Loucy (cell line): ENCODE results near the gene MRPS10.

Source experiments
- H2AFZ ChIP-seq: fragments of 200-600 bp; sonication (generic); 2 replicates; pipeline ENCODE4 v1.6.0; 2016; ENCODE audit warnings: antibody characterized with exemption, mild to moderate bottlenecking, low read length, moderate library complexity
- H3F3A ChIP-seq: fragments of 200-600 bp; 2 replicates; pipeline ENCODE4 v1.6.0; 2016; ENCODE audit warnings: antibody characterized with exemption, low read depth, mild to moderate bottlenecking
- H3K27me3 ChIP-seq: fragments of 200-600 bp; sonication (generic); 2 replicates; pipeline ENCODE4 v1.6.1; 2014; ENCODE audit warnings: low read length, mild to moderate bottlenecking; ENCODE audit not compliant: insufficient read depth, poor library complexity, severe bottlenecking
- H3K36me3 ChIP-seq: fragments of 200-600 bp; sonication (generic); 2 replicates; pipeline ENCODE4 v1.6.1; 2016; ENCODE audit warnings: low read length; ENCODE audit not compliant: insufficient read depth
- H3K4me1 ChIP-seq: fragments of 200-600 bp; sonication (generic); 2 replicates; pipeline ENCODE4 v1.5.1; 2014; ENCODE audit warnings: low read length, mild to moderate bottlenecking; ENCODE audit not compliant: insufficient read depth, poor library complexity, severe bottlenecking
- H3K4me2 ChIP-seq: fragments of 200-600 bp; sonication (generic); 2 replicates; pipeline ENCODE4 v1.6.0; 2014; ENCODE audit warnings: antibody characterized with exemption, low read length, low read depth, mild to moderate bottlenecking; ENCODE audit not compliant: poor library complexity, severe bottlenecking
- H3K4me3 ChIP-seq: fragments of 200-600 bp; sonication (generic); 2 replicates; pipeline ENCODE4 v1.5.1; 2014; ENCODE audit warnings: low read length, mild to moderate bottlenecking, mixed read lengths; ENCODE audit not compliant: poor library complexity, severe bottlenecking
- H3K79me2 ChIP-seq: fragments of 200-600 bp; sonication (generic); 2 replicates; pipeline ENCODE4 v1.6.1; 2014; ENCODE audit warnings: low read length; ENCODE audit not compliant: insufficient read depth
- H3K9ac ChIP-seq: fragments of 200-600 bp; sonication (generic); 2 replicates; pipeline ENCODE4 v1.6.0; 2014; ENCODE audit warnings: mild to moderate bottlenecking, low read depth, low read length, moderate library complexity; ENCODE audit not compliant: poor library complexity, severe bottlenecking
- H3K9me2 ChIP-seq: fragments of 200-600 bp; sonication (generic); replicated peaks from 2 replicates; pipeline ENCODE4 v1.6.1; 2016; ENCODE audit warnings: low read depth, low read length, mixed read lengths
- H3K9me3 ChIP-seq: fragments of 200-600 bp; sonication (generic); 2 replicates; pipeline ENCODE4 v1.6.1; 2014; ENCODE audit warnings: mild to moderate bottlenecking, antibody characterized with exemption, low read length, low read depth; ENCODE audit not compliant: insufficient read depth
- H4K20me1 ChIP-seq: fragments of 200-600 bp; sonication (generic); 2 replicates; pipeline ENCODE4 v1.6.0; 2014; ENCODE audit warnings: antibody characterized with exemption, low read length, mild to moderate bottlenecking; ENCODE audit not compliant: insufficient read depth, poor library complexity, severe bottlenecking
- EZH2phosphoT487 ChIP-seq: fragments of 200-600 bp; IDR thresholded peaks from 2 replicates; pipeline ENCODE4 v1.6.1; 2018; ENCODE audit warnings: antibody characterized with exemption, mild to moderate bottlenecking, moderate library complexity, borderline replicate concordance
- TF ChIP-seq, protein P1 (sequence below): fragments of 200-600 bp; sonication (generic); conservative IDR thresholded peaks from 2 replicates; pipeline ENCODE4 v1.5.1; 2014; ENCODE audit warnings: mild to moderate bottlenecking, antibody characterized with exemption, low read length

The MRPS10 gene

DNA sequence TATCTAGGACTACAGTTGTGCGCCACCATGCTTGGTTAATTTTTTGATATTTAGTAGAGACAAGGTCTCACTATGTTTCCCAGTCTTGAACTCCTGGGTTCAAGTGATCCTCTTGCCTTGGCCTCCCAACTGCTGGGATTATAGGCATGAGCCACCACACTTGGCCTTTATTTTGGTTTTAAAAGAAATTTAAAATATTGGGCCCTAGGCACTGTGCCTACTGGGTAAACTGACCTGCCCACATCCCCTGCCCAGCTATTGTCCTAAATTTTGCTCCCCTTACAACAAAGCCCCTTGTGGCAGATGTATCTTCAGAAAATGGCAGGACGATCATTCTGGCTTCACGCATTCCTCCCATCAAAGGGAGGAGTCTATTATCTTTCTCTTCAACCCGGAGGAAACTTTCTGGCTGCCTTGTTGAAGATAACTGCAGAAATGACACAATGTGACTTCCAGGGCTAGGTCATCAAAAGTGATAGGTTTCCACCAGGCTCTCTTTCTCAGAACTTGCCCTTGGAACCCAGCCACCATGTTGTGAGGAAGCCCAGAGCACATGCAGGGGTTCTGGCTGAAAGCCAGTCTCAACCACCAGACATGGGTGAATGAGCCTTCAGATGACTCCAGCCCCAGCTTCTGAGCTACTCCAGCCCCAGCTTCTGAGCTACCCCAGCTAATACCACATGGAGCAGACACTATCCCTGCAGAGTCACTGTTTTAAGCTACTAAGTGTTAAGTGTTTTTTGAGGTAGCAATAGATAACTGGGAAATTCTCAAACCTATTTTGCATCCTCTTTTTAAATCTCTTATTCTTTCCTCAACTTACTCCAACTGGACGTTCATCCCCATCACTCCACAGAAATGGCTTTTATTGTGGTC, 18.3 kb downstream of the MRPS10 start:
- H3K4me2 ChIP-seq: no peak overlapping the region
- H3K36me3 ChIP-seq: no peaks in the 10 kb centered on the region
- no peaks in the 10 kb centered on the region for H3K79me2 ChIP-seq
- no peak overlapping the region for H2AFZ ChIP-seq
- H3K4me3 ChIP-seq: no peak overlapping the region
- TF ChIP-seq, protein P1, sequence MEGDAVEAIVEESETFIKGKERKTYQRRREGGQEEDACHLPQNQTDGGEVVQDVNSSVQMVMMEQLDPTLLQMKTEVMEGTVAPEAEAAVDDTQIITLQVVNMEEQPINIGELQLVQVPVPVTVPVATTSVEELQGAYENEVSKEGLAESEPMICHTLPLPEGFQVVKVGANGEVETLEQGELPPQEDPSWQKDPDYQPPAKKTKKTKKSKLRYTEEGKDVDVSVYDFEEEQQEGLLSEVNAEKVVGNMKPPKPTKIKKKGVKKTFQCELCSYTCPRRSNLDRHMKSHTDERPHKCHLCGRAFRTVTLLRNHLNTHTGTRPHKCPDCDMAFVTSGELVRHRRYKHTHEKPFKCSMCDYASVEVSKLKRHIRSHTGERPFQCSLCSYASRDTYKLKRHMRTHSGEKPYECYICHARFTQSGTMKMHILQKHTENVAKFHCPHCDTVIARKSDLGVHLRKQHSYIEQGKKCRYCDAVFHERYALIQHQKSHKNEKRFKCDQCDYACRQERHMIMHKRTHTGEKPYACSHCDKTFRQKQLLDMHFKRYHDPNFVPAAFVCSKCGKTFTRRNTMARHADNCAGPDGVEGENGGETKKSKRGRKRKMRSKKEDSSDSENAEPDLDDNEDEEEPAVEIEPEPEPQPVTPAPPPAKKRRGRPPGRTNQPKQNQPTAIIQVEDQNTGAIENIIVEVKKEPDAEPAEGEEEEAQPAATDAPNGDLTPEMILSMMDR: no peak
- TF ChIP-seq EZH2phosphoT487: no peak
- no peaks in the 10 kb centered on the region; the same call in 1 of the 2 replicates for H3F3A ChIP-seq
- no peaks in the 10 kb centered on the region for H3K9me3 ChIP-seq
- no peaks in the 10 kb centered on the region for H3K4me1 ChIP-seq
- no peak overlapping the region for H3K9ac ChIP-seq
- H3K9me2 ChIP-seq: no peaks in the 10 kb centered on the region
- H3K27me3 ChIP-seq: no peaks in the 10 kb centered on the region
- H4K20me1 ChIP-seq: no peaks in the 10 kb centered on the region

DNA sequence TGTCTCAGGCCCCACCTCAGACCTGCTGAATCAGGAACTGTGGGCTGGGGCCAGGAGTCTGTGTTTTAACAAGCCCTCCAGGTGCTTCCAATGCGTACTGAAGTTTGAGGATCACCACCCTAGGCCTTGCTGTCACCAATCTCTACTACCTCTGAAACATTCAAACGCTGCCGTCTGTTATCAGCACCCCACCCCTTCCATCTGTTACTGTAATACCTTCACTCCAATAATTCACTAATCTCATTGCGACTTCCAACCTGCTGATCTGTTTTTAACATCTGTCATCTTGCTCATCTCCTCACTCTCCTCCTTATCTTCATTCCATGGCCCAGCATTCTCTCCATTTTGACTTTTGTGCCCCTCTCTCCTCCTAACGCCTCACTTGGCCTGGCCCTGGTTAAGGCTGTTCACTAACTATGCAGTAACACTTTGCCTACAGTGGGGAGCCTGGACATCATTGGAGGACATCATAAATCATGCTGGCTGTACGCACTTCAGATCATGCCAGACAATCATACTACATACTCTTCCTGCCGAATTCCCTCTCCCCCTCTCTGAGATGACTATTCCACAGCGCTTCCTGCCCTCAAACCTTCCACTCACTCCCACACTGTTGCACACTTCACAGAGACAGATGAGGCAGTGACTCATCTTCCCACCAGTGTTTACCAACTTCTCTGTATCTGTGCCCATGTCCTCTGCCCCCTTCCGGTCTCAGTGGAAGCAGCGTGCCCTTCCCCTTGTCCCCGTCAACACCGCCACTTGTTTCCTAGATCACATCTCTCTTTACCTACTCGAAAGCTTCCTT, 19.9 kb downstream of the MRPS10 start:
- Histone ChIP-seq H3F3A (no peaks in the 10 kb centered on the region; the same call in 1 of the 2 replicates), H3K36me3 (no peaks in the 10 kb centered on the region), H3K9me2 (no peaks in the 10 kb centered on the region), H3K79me2 (no peaks in the 10 kb centered on the region), H4K20me1 (no peaks in the 10 kb centered on the region), H2AFZ (no peak overlapping the region), H3K27me3 (no peaks in the 10 kb centered on the region), H3K9me3 (no peaks in the 10 kb centered on the region), H3K9ac (no peak overlapping the region), H3K4me1 (no peaks in the 10 kb centered on the region), H3K4me2 (no peak overlapping the region), H3K4me3 (no peak overlapping the region)
- TF ChIP-seq, protein P1: no peak
- TF ChIP-seq EZH2phosphoT487: no peak

DNA sequence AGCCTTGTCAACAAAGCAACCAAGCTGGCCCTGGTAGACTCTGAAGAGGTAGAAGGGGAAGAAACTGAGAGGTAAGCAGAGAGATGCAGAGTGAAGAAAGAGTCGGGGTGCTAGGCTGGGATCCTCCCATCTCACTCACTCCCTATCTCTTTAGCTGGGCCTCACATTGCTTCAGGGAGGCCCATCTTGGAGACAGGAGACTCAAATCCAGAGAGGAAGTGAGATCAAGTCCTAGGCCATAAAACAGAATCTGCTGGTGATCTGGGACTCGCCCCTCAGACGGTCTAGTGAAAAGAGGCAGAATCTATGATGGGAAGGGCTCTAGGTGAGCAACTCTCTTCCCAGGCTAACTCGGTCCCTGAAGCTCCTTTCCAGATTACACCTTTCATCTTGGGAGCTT, 22.2 kb downstream of the MRPS10 start:
- H3F3A ChIP-seq: no peaks in the 10 kb centered on the region; the same call in 1 of the 2 replicates
- H3K9me2 ChIP-seq: no peaks in the 10 kb centered on the region
- H3K9ac ChIP-seq: no peak overlapping the region
- H2AFZ ChIP-seq: no peak overlapping the region
- no peak overlapping the region for H3K4me3 ChIP-seq
- TF ChIP-seq, protein P1: no peak
- TF ChIP-seq EZH2phosphoT487: no peak
- H3K36me3 ChIP-seq: no peaks in the 10 kb centered on the region
- no peaks in the 10 kb centered on the region for H3K79me2 ChIP-seq
- H3K27me3 ChIP-seq: no peaks in the 10 kb centered on the region
- H3K4me1 ChIP-seq: no peaks in the 10 kb centered on the region
- no peaks in the 10 kb centered on the region for H4K20me1 ChIP-seq
- no peaks in the 10 kb centered on the region for H3K9me3 ChIP-seq
- no peak overlapping the region for H3K4me2 ChIP-seq
